Measurements from ENCODE around the gene FXYD3.

FXYD3 gene

DNA sequence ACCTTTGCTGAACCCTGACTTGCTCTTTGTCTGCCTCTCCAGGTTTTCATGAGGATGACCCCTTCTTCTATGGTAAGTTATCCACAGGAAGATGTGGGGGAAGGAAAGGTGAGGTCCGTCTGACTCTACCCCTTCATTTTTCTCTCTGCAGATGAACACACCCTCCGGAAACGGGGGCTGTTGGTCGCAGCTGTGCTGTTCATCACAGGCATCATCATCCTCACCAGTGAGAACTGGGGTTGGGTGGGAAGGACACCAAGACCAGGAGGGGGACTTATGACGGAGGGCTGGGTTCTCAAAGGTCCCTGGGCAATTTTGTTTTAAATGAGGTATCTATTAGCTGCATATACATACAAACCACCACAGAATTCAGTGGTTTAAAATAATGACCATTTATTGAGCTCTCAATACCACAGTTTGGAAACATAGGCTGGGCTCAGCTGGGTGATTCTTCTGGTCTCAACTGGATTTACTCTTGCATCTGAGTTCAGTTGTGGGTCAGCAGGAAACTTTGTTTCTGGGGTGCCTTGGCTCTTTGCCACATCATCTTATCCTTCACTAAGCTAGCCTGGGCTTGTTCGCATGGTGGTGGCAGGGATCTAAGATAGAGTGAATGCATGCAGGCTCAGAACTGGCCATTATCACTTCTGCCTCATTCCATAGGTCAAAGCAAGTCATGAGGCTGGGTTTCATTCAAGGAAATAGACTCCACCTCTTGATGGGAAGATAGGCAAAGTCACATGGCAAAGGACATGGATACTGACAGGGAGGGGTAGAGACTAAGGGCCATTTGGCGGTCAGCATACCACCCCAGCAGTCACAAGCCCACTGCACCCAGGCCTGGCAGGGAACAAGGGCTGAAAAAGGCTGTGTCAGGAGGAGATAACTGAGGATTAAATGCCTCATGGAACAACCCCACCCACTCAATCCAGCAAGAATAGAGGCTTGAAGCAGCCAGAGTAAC is 50.8 kb downstream of the FXYD3 start:
- no peak for DNase-seq

DNA sequence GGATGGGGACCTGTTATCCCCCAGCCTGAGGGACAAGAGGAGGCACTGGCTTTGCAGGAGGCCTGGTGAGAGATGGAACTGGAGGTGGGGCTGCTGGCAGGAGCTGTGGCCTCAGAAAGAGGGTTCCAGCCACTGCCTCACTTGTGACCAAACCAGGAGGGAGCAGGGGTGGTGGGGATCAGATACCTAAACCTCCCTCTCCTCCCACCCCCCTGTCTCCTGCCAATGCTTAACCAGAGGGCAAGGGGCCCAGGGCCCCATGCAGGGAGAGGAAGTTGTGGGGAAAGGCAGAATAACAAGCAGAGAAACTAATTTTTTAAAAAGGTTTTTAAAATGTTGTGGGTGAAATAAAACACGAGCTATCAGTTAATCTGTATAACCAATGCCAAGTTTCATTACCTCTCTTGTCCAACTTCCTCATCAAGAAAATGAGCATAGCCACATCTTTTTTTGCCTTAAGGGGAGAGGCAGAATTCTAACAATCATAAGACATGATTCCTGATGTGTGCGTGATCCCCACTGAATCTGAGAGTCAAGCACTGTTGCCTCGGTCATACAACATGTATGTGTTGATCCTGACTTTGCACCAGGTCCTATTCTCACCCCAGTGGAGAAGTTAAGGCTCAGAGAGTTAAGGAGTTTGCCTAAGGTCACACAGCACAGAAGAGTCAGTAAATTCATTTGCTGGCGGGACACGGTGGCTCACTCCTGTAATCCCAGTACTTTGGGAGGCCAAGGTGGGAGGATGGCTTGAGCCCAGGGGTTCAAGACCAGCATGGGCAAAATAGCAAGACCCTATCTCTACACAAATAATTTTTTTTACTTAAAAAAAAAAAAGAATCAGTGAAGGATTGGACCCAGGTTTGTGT is 51.9 kb downstream of the FXYD3 start:
- no peak for DNase-seq

DNA sequence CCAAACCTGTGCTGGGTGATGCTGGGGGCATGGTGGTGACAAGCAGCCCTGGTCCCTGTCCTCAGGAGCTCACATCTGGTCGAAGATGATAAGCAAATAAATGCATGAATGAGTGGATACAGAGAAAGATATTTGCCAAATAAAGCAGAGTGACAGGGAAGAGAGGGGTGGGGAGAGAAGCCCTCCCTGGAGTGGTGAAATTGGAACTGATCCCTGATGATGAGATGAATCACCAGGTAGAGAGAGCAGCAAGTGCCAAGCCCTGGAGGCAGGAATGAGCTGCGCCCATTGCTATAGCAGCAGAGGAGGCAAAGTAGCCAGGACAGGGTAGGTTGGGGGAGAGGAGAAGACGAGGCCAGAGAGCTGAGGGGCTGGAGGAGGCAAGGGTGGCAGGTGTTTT is 52.6 kb downstream of the FXYD3 start:
- no peak for DNase-seq

DNA sequence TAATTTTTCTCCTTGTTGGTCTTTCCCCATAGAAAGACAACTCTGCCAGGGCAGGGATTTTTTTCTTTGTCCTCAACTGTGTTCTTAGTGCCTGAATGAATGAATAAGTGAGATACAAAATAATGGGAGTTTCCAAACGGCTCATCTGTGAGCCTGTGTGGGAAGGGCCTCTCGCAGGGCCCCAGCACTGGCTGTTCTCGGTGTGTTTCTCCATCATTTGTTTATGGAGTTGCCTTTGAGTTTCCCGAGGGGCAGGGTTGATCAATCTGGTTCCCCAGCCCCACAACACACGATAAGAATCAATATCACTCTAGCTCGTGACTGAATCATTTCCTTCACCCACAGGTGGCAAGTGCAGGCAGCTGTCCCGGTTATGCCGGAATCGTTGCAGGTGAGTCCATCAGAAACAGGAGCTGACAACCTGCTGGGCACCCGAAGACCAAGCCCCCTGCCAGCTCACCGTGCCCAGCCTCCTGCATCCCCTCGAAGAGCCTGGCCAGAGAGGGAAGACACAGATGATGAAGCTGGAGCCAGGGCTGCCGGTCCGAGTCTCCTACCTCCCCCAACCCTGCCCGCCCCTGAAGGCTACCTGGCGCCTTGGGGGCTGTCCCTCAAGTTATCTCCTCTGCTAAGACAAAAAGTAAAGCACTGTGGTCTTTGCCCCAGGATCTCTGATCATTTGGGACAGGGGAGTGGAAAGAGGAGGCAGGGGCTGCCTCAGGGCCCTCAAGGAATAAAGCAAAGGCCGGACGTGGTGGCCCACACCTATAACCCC is 53.8 kb downstream of the FXYD3 start:
- DNase-seq, result no peak

DNA sequence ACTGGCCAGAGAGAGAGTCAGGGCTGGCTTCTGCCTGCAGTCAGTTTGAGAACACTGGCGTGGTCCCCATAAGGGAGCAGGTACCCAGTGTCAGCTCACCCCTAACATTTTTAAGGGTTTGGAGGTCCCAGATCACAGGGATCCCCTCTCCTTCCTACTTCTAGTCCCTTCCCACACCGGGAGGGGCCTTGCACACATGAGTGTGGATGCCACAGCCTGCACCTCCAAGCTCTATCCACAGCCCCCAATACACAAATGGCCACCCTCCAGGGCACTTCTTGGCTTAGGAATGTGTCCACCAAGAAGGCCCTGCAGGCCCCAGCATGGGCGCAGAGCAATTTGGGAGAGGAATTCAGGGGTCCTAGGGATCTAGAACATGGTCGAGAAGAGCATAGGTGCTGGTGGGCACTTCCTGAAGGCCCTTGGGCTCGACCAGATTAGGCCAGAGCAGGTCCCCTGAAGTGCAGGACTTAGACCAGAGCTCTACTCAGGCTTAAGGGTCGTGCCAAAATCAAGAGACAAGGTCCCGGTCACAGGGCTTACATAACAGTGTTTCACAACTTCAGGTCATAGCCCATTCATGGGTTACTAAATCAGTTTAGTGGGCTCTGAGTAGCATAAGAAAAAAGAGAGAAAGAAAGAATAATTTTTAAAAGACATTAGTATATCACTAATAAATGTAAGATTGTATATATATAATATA is 54.9 kb downstream of the FXYD3 start:
- DNase-seq, result no peak

DNA sequence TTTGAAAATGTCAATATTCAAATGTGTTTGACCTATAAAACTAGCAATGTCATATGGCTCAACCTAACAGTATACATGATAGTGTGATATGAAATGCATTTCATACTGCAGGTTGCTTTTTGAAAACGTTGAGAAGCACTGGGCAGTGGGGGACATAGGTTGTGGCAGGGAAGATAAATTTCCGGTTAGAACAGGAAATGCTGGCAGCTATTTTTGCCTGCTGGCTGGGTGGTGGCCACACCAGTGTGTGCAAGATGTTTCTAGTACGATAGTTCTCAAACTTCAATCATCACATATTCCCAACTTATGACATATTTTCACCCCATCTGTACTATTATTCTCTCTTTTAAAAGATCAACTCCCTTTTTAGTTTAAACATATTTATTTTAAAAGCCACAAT is 56.1 kb downstream of the FXYD3 start:
- no peak for DNase-seq
